Left lung (tissue), 10 donors: ENCODE results near the gene EPHA1. TPM values are rescaled to one million over a fixed set of nuclear protein-coding genes. Genes with fewer than 3 reads are reported as not detected.

Experiments used
- ATAC-seq: fragments of 200-7000 bp; cut with Tn5 transposase; one replicate; pipeline ENCODE4 v1.9.1; 2020; ENCODE audit warnings: moderate library complexity
- DNase-seq, 4 donors: peaks; one replicate each; pipeline ENCODE4 v3.0.0-alpha.2; 2013 to 2020
- H3K27ac ChIP-seq, 2 donors: fragments of 200-600 bp; sonication (generic) in 1 of 2; one replicate each; pipeline versions ENCODE4 v1.5.0 to v1.8.0; 2020 to 2021
- H3K27me3 ChIP-seq, 2 donors: fragments of 200-600 bp; sonication (generic) in 1 of 2; one replicate each; pipeline versions ENCODE4 v1.5.0 to v1.8.0; 2020 to 2021
- H3K36me3 ChIP-seq, 2 donors: fragments of 200-600 bp; sonication (generic) in 1 of 2; one replicate each; pipeline versions ENCODE4 v1.5.0 to v1.8.0; 2020 to 2021
- H3K4me1 ChIP-seq, 2 donors: fragments of 200-600 bp; one replicate each; pipeline ENCODE4 v1.8.0; 2021
- H3K4me3 ChIP-seq, 2 donors: fragments of 200-600 bp; sonication (generic) in 1 of 2; one replicate each; pipeline versions ENCODE4 v1.5.0 to v1.8.0; 2020 to 2021; ENCODE audit warnings: mild to moderate bottlenecking in 1 of 2
- H3K9me3 ChIP-seq, 2 donors: fragments of 200-600 bp; sonication (generic) in 1 of 2; one replicate each; pipeline versions ENCODE4 v1.5.0 to v1.8.0; 2020 to 2021
- intact Hi-C, 2 donors: fragments of 100-400 bp; cut with DNase I; formaldehyde crosslinking; loops; one replicate each; pipeline versions ENCODE4 v1.11.2 to v1.14.2; 2022
- polyA plus RNA-seq, 6 donors: library from polyadenylated mRNA; unstranded; fragments of 120-200 nt; gene quantifications; one replicate each; pipeline ENCODE4 v1.2.1, GENCODE V29; 2013; ENCODE audit not compliant: insufficient read length in 6 of 6
- total RNA-seq, 2 donors: library from RNA; stranded (reverse); fragmentation: NEBNext Ultra II Directional; extraction: Animal tissue kit (Norgen Biotek cat#: 25700); gene quantifications; one replicate each; pipeline ENCODE4 v1.2.1, GENCODE V29; 2021
- TF ChIP-seq, protein P1 (sequence below), 2 donors: fragments of 200-600 bp; sonication (generic) in 1 of 2; IDR thresholded peaks; one replicate each; pipeline versions ENCODE4 v1.5.0 to v1.8.0; 2021; ENCODE audit warnings: antibody characterized with exemption in 2 of 2
- donor health status: DM: no; HTN: yes; CAD: no.
- donor health status: DM: no; HTN: no; CAD: no.

The EPHA1 gene
- total and polyA plus RNA-seq, 8 donors = 11.6 to 17.5 (median 14.5) TPM

DNA sequence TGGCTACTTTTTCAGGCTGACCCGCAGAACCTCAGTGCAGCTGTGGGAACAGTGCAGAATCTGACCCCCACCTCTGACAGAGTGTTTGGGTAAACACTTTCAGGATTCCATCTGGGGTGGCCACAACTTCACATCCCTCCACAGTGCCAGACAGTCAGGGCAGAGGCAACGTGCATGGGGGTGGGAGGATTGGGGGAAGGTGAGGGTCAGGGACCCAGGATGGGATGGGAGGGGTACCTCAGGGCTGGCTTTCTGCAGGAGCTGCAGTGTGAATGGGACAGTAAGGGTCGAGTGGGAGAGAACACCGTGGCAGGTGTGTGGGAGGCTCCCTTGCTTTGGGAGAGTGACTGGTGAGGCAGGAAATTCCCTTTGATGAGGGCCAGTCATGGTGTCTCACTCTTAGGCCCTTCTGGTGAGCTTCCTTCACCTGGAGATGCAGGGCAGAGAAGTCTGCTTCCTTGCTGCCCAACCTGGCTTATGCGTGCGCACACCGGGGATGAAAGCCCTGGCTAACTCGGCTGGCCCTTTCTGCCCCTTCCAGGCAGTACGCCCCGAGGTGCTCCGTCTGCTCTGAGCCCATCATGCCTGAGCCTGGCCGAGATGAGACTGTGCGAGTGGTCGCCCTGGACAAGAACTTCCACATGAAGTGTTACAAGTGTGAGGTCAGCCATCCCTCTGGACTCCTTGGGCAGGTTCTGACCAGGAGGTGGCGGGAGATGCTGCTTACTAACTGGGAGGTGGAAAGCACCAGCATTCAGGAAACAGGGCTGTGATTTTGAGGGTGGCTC lies 19.1 kb downstream of the EPHA1 start:
- H3K9me3 ChIP-seq = no peaks in the 10 kb centered on the region
- H3K36me3 ChIP-seq = peaks cover 0 to 73% of the 10 kb centered on the region in 2 donors
- no peak for ATAC-seq
- intact Hi-C loops = no loop called here
- H3K4me1 ChIP-seq = peaks cover 16 to 94% of the 10 kb centered on the region in 2 donors
- no peaks in the 10 kb centered on the region for H3K27me3 ChIP-seq
- TF ChIP-seq, protein P1, sequence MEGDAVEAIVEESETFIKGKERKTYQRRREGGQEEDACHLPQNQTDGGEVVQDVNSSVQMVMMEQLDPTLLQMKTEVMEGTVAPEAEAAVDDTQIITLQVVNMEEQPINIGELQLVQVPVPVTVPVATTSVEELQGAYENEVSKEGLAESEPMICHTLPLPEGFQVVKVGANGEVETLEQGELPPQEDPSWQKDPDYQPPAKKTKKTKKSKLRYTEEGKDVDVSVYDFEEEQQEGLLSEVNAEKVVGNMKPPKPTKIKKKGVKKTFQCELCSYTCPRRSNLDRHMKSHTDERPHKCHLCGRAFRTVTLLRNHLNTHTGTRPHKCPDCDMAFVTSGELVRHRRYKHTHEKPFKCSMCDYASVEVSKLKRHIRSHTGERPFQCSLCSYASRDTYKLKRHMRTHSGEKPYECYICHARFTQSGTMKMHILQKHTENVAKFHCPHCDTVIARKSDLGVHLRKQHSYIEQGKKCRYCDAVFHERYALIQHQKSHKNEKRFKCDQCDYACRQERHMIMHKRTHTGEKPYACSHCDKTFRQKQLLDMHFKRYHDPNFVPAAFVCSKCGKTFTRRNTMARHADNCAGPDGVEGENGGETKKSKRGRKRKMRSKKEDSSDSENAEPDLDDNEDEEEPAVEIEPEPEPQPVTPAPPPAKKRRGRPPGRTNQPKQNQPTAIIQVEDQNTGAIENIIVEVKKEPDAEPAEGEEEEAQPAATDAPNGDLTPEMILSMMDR (IDR thresholded peaks at IDR 0.05) = no peak
- H3K4me3 ChIP-seq = no peak overlapping the region
- DNase-seq = peak in 1 of 4 donors; percentile 66
- H3K27ac ChIP-seq = no peak overlapping the region

DNA sequence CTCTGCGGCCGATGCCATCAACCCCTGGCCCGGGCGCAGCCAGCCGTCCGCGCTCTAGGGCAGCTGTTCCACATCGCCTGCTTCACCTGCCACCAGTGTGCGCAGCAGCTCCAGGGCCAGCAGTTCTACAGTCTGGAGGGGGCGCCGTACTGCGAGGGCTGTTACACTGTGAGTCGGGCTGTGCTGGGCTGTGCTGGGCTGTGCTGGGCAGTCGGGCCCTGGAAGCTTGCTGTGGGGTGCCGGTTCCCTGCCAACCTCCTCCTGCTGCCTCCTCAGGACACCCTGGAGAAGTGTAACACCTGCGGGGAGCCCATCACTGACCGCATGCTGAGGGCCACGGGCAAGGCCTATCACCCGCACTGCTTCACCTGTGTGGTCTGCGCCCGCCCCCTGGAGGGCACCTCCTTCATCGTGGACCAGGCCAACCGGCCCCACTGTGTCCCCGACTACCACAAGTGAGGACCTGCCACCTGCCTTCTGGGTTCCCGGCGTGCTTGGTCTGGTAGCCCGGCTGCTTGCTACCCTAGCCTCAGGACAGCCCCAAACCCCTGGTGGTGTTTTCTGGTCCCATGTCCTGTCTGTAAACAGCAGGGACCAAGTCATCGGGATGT lies 20.1 kb downstream of the EPHA1 start:
- peaks cover 0 to 77% of the 10 kb centered on the region in 2 donors for H3K36me3 ChIP-seq
- TF ChIP-seq, protein P1 (IDR thresholded peaks at IDR 0.05) = no peak
- H3K4me1 ChIP-seq = peaks cover 25 to 100% of the 10 kb centered on the region in 2 donors

DNA sequence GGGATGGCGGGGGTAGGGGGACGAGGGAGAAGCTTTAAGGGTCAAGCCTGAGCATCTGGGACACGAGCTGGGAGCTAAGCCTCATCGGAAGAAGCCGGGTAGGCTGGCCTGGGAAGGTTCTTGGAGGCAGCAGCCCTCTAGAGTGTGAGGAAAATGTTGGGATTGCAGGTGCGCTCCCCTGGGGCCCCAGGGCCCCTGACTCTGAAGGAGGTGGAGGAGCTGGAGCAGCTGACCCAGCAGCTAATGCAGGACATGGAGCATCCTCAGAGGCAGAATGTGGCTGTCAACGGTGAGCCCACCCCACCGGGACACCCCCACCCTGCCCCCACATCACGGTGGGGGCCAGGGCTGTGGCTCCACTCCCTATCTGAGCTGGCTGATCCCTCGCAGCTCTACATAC lies 20.6 kb downstream of the EPHA1 start:
- Histone ChIP-seq H3K36me3 (peaks cover 0 to 78% of the 10 kb centered on the region in 2 donors), H3K4me3 (no peak overlapping the region), H3K9me3 (no peaks in the 10 kb centered on the region), H3K27ac (no peak overlapping the region), H3K4me1 (peaks cover 25 to 100% of the 10 kb centered on the region in 2 donors), H3K27me3 (no peaks in the 10 kb centered on the region)
- ATAC-seq (no peak), DNase-seq (no peak)
- intact Hi-C loops = no loop called here
- TF ChIP-seq, protein P1 (IDR thresholded peaks at IDR 0.05) = no peak

More for the DNA sequence above, 20.1 kb downstream of the EPHA1 start:
- Histone ChIP-seq H3K4me3 (no peak overlapping the region), H3K27ac (no peak overlapping the region), H3K9me3 (no peaks in the 10 kb centered on the region), H3K27me3 (no peaks in the 10 kb centered on the region)
- no peak for ATAC-seq
- DNase-seq = peak in 2 of 4 donors; percentile 23 to 78
- intact Hi-C loops = no loop called here

DNA sequence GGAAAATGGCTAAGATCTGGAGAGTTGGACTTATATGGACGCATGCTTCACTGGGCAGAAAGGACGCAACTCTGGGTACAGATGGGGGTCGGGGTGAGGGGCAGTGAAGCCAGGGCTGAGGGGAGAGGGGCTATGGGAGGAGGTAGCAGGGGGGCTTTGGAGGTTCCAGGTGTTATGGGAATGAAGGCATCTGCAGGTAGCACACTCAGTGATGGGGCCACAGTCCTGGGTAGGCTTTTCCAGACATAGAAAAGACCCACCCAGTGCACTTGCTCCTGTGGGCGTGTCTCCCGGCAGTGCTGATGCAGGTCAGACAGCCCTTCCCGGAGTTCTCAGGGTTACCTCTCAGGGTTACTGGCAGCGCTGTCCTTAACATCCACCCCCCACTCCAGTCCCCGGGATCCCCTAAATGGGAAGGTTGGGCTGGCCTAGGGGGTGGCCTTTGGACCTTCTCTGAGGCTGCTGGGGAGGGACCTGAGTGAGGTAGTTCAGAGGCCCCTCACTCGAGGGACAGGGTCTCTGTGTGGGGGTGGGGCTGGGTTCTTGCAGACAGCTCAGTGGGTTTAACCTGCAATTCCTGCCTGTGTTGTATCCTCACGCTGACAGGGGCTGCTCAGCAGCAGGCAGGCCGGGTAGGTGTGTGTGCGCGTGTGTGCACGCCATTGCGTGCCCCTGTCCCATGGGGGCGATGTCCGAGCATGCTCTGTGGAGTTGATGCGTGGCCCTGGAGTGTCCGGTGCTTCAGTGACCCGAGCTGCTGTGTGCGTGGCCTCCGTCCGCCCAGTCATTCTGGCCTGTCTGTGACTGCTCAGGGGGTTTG lies 21.3 kb downstream of the EPHA1 start:
- DNase-seq = peak in 2 of 4 donors; percentile 30 to 65
- peaks cover 24 to 100% of the 10 kb centered on the region in 2 donors for H3K4me1 ChIP-seq
- TF ChIP-seq, protein P1 (IDR thresholded peaks at IDR 0.05) = no peak
- no peaks in the 10 kb centered on the region for H3K27me3 ChIP-seq
- H3K27ac ChIP-seq = peak overlapping the region in 1 of 2 donors; percentile 97
- H3K9me3 ChIP-seq = no peaks in the 10 kb centered on the region
- H3K36me3 ChIP-seq = peaks cover 0 to 78% of the 10 kb centered on the region in 2 donors
- peak overlapping the region in 1 of 2 donors; percentile 98 for H3K4me3 ChIP-seq
- intact Hi-C loops = no loop called here
- no peak for ATAC-seq
